MCF 10A (cell line): ENCODE measurements around the gene PEMT. TPM values are rescaled to one million over a fixed set of nuclear protein-coding genes. Genes with fewer than 3 reads are reported as not detected.

Experiments used
- BruUV-seq: library from RNA; stranded (reverse); fragments of 400-500 nt; replicated peaks from 2 replicates; lab custom pipeline; 2021; lab: Mats Ljungman, UMichigan
- CTCF ChIA-PET: fragments of 300-600 bp; sonication (Branson Sonifier 250); formaldehyde crosslinking; extraction: SDS; loops from one replicate; lab custom pipeline; 2021; ENCODE audit warnings: antibody characterized with exemption, inconsistent platforms; lab: Yijun Ruan, JAX
- POLR2A ChIA-PET: fragments of 300-600, 350-650 bp; sonication (Branson Sonifier 250); formaldehyde crosslinking; extraction: SDS; loops from one replicate; lab custom pipeline; 2020; ENCODE audit warnings: antibody characterized with exemption, inconsistent platforms; lab: Yijun Ruan, JAX
- DNase-seq: peaks from one replicate; pipeline ENCODE4 v3.0.0-alpha.2; 2018; ENCODE audit not compliant: unreplicated experiment
- H3K27ac Mint-ChIP-seq: one replicate; pipeline ENCODE4 v1.8.0; 2022; ENCODE audit warnings: mild to moderate bottlenecking, low read depth, mixed read lengths; ENCODE audit not compliant: unreplicated experiment
- H3K27me3 Mint-ChIP-seq: one replicate; pipeline ENCODE4 v1.8.0; 2022; ENCODE audit warnings: mixed read lengths; ENCODE audit not compliant: insufficient read depth, unreplicated experiment
- H3K36me3 Mint-ChIP-seq: one replicate; pipeline ENCODE4 v1.8.0; 2022; ENCODE audit warnings: mild to moderate bottlenecking, moderate library complexity, mixed read lengths; ENCODE audit not compliant: insufficient read depth, unreplicated experiment
- H3K4me1 Mint-ChIP-seq: one replicate; pipeline ENCODE4 v1.8.0; 2022; ENCODE audit warnings: mixed read lengths; ENCODE audit not compliant: insufficient read depth, unreplicated experiment
- H3K4me3 Mint-ChIP-seq: one replicate; pipeline ENCODE4 v1.8.0; 2022; ENCODE audit warnings: mild to moderate bottlenecking, moderate library complexity, mixed read lengths; ENCODE audit not compliant: unreplicated experiment
- H3K9me3 Mint-ChIP-seq: one replicate; pipeline ENCODE4 v1.8.0; 2022; ENCODE audit warnings: mixed read lengths; ENCODE audit not compliant: unreplicated experiment
- intact Hi-C: fragments of 100-400 bp; cut with micrococcal nuclease; formaldehyde crosslinking; loops from 2 replicates; pipeline ENCODE4 v1.14.1; 2022
- total RNA-seq: library from RNA; stranded (reverse); gene quantifications from 2 replicates; pipeline ENCODE4 v1.2.3, GENCODE V29; 2022
- TF ChIP-seq, protein P1 (sequence below): fragments of 200-600 bp; IDR thresholded peaks from one replicate; pipeline ENCODE4 v1.8.0; 2022; ENCODE audit warnings: antibody characterized with exemption, mild to moderate bottlenecking; ENCODE audit not compliant: unreplicated experiment

Gene PEMT
- total RNA-seq, 1 experiment from 2014 or later = 49.8 TPM

DNA sequence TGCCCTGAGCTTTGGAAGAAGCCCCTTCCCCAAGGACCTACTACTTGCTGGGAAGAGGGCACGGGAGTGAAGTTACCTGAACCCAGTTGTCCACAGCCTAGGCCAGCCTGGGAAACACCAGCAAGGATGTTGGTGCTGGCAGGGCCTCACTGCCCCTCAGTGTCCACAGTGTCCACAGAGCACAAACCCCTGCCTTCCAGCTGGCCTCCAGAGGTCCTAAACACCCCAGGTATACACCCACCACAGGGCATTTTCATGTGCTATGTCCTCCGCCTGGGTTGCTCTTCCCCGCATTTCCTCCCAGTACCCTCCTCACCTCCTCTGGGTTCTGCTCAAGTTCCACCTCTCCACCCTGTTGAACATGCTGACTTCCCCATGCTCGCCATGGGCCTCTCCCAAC is 4.2 kb upstream of the PEMT start:
- ChIA-PET POLR2A (interaction anchor here (0.7 to 1.2 kb wide), 5 partner anchors 11 to 100 kb away, joined by 3 to 4 read pairs (median 3); partner anchors contain the start of gene RASD1), CTCF (interaction anchor here (1.1 to 2.5 kb wide), 3 partner anchors 45 to 99 kb away, joined by 4 to 7 read pairs (median 5); partner anchors contain the start of gene RASD1)
- BruUV-seq = no TSS peak
- intact Hi-C loops = no loop called here
- no peak for DNase-seq
- Mint-ChIP-seq H3K27me3 (no peaks in the 10 kb centered on the region), H3K27ac (no peak overlapping the region), H3K9me3 (no peaks in the 10 kb centered on the region), H3K36me3 (no peaks in the 10 kb centered on the region), H3K4me1 (peaks cover 11% of the 10 kb centered on the region), H3K4me3 (peak overlapping the region; percentile 36)
- TF ChIP-seq, protein P1, sequence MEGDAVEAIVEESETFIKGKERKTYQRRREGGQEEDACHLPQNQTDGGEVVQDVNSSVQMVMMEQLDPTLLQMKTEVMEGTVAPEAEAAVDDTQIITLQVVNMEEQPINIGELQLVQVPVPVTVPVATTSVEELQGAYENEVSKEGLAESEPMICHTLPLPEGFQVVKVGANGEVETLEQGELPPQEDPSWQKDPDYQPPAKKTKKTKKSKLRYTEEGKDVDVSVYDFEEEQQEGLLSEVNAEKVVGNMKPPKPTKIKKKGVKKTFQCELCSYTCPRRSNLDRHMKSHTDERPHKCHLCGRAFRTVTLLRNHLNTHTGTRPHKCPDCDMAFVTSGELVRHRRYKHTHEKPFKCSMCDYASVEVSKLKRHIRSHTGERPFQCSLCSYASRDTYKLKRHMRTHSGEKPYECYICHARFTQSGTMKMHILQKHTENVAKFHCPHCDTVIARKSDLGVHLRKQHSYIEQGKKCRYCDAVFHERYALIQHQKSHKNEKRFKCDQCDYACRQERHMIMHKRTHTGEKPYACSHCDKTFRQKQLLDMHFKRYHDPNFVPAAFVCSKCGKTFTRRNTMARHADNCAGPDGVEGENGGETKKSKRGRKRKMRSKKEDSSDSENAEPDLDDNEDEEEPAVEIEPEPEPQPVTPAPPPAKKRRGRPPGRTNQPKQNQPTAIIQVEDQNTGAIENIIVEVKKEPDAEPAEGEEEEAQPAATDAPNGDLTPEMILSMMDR = no peak

- Mint-ChIP-seq H3K9me3 (no peaks in the 10 kb centered on the region), H3K27ac (no peak overlapping the region), H3K36me3 (peaks cover 5% of the 10 kb centered on the region), H3K4me3 (peak overlapping the region; percentile 82), H3K4me1 (peaks cover 19% of the 10 kb centered on the region), H3K27me3 (no peaks in the 10 kb centered on the region)
- TF ChIP-seq, protein P1 = no peak
- no peak for DNase-seq
- ChIA-PET CTCF (interaction anchor here (0.6 kb wide), 1 partner anchor 35 kb away, joined by 6 read pairs; no protein-coding TSS in a partner anchor), POLR2A (no interaction called here)
- intact Hi-C loops = no loop called here
- no TSS peak for BruUV-seq
Observed at GRCh38 chr17:17593222-17593620, 1.7 kb upstream of the PEMT start.

DNA sequence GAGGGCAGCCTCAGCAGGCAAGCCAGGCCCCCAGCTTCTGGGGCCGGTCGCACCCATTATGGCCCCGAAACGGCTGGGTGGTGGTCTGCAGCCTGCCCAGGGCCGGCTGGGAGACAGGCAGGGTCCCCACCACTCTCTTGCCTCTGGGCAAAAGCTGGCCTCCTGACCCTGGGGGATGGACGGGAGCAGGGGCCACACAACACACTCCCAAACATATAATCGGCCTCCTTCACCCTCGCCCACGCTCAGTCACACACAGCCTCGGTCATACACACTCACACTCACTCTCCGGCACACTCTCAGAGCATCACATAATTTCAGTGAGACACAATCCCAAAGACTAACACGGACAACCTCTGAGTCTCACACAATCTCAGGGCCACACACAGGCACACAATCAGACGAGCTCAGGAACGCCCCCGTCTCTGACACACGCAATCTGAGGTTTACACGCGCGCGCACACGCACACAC is 589 bp downstream of the PEMT start:
- intact Hi-C loops = no loop called here
- no peak for DNase-seq
- TF ChIP-seq, protein P1 = no peak
- peak overlapping the region; percentile 82 for H3K4me3 Mint-ChIP-seq
- ChIA-PET POLR2A (interaction anchor here (0.8 to 1.6 kb wide), 9 partner anchors 10 to 287 kb away, joined by 3 to 8 read pairs (median 3); no protein-coding TSS in a partner anchor), CTCF (interaction anchor here (0.6 to 3.0 kb wide), 11 partner anchors 20 to 241 kb away, joined by 3 to 15 read pairs (median 4); partner anchors contain the start of gene RASD1)
- BruUV-seq = TSS peak; percentile 52
- H3K27me3 Mint-ChIP-seq = no peaks in the 10 kb centered on the region
- no peaks in the 10 kb centered on the region for H3K9me3 Mint-ChIP-seq
- H3K4me1 Mint-ChIP-seq = peaks cover 19% of the 10 kb centered on the region
- H3K36me3 Mint-ChIP-seq = peaks cover 11% of the 10 kb centered on the region
- peak overlapping the region; percentile 80 for H3K27ac Mint-ChIP-seq

DNA sequence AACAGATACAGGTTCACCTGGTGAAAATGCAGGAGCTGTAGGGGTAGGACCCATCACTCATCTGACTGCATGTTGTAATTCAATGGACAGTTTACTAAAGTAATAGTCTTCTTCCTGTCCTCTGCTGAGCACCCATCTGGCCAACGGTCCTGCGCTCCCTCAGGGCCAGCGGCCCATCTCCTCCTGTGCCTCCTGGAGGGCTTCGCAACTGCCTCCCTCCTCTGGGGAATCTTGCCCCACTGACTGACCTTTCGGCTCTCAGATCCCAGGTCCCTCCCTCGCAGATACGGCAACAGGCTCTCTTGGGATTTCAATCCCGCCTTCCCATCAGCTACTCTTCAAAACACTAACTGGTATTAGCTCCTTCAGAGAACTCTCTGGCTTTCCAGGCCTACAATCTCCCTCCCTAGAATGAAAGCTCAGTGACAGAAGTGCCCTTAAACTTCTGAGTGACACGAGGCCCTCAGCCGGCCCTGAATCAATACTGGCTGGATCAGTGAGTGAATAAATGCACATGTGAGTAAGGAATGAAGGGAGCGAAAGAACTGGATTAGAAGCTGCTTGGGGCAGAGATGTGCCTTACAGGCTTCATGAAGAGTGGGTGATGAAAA is 1.3 kb downstream of the PEMT start:
- TF ChIP-seq, protein P1 = no peak
- Mint-ChIP-seq H3K27me3 (no peaks in the 10 kb centered on the region), H3K9me3 (no peaks in the 10 kb centered on the region), H3K27ac (peak overlapping the region; percentile 80), H3K4me1 (peaks cover 19% of the 10 kb centered on the region), H3K36me3 (peaks cover 16% of the 10 kb centered on the region), H3K4me3 (peak overlapping the region; percentile 82)
- CTCF ChIA-PET = interaction anchor here (0.6 to 3.0 kb wide), 11 partner anchors 20 to 509 kb away, joined by 3 to 15 read pairs (median 4); partner anchors contain the start of gene RASD1
- no peak for DNase-seq
- no TSS peak for BruUV-seq
- intact Hi-C loops = no loop called here
- POLR2A ChIA-PET = interaction anchor here (0.7 to 1.5 kb wide), 6 partner anchors 9 to 286 kb away, joined by 3 to 4 read pairs (median 3); no protein-coding TSS in a partner anchor
